IMR-90 (cell line): Measurements from ENCODE around the gene CHMP1B. TPM values are rescaled to one million over a fixed set of nuclear protein-coding genes. Genes with fewer than 3 reads are reported as not detected.

Source experiments
- ATAC-seq: fragments of 200-7000 bp; cut with Tn5 transposase; 2 replicates; pipeline ENCODE4 v1.9.1; 2020; ENCODE audit warnings: low read depth, mild to moderate bottlenecking, moderate library complexity
- BruUV-seq: library from RNA; stranded (reverse); fragments of 400-500 nt; replicated peaks from 2 replicates; lab custom pipeline; 2021; lab: Mats Ljungman, UMichigan
- CTCF ChIA-PET: fragments of 300-600 bp; formaldehyde crosslinking; extraction: SDS; loops from one replicate; lab custom pipeline; 2021; ENCODE audit warnings: antibody characterized with exemption; lab: Yijun Ruan, JAX
- POLR2A ChIA-PET: fragments of 300-600 bp; sonication (Branson Sonifier 250); formaldehyde crosslinking; loops from one replicate; lab custom pipeline; 2022; ENCODE audit warnings: antibody characterized with exemption; ENCODE audit not compliant: unreplicated experiment; lab: Charles Lee
- DNase-seq: peaks from one replicate; pipeline ENCODE4 v3.0.0; 2013
- H2AFZ ChIP-seq: replicated peaks from 2 replicates; pipeline ENCODE3; 2013; ENCODE audit warnings: low read length, mild to moderate bottlenecking; ENCODE audit not compliant: poor library complexity
- H2AK5ac ChIP-seq: 2 replicates; pipeline ENCODE4 v1.6.1; 2013; ENCODE audit warnings: low read depth, low read length, inconsistent platforms
- H2AK9ac ChIP-seq: replicated peaks from 2 replicates; pipeline ENCODE3; 2013; ENCODE audit warnings: mild to moderate bottlenecking, low read depth, low read length, moderate library complexity; ENCODE audit not compliant: poor library complexity
- H2BK120ac ChIP-seq: 2 replicates; pipeline ENCODE4 v1.6.1; 2013; ENCODE audit warnings: low read depth, low read length, inconsistent platforms
- H2BK15ac ChIP-seq: 3 replicates; pipeline ENCODE4 v1.6.1; 2013; ENCODE audit warnings: low read depth, low read length, inconsistent platforms
- H2BK20ac ChIP-seq: 2 replicates; pipeline ENCODE4 v1.6.1; 2013; ENCODE audit warnings: low read depth, mild to moderate bottlenecking, inconsistent platforms, low read length, moderate library complexity
- H2BK5ac ChIP-seq: 2 replicates; pipeline ENCODE4 v1.6.1; 2013; ENCODE audit warnings: mild to moderate bottlenecking, low read depth, low read length, inconsistent platforms; ENCODE audit not compliant: poor library complexity, severe bottlenecking
- H3K14ac ChIP-seq: replicated peaks from 2 replicates; pipeline ENCODE4 v1.6.1; 2013; ENCODE audit warnings: low read depth, low read length, inconsistent platforms
- H3K18ac ChIP-seq: 2 replicates; pipeline ENCODE4 v1.6.1; 2013; ENCODE audit warnings: low read depth, low read length, control low read depth
- H3K23ac ChIP-seq: 2 replicates; pipeline ENCODE4 v1.6.1; 2013; ENCODE audit warnings: low read depth, low read length, inconsistent platforms
- H3K27ac ChIP-seq: 2 replicates; pipeline ENCODE4 v1.5.1; 2013; ENCODE audit warnings: mild to moderate bottlenecking, control low read depth, low read length; ENCODE audit not compliant: insufficient read depth
- H3K27me3 ChIP-seq: 2 replicates; pipeline ENCODE4 v1.6.1; 2013; ENCODE audit warnings: low read length; ENCODE audit not compliant: control insufficient read depth, insufficient read depth
- H3K36me3 ChIP-seq: 2 replicates; pipeline ENCODE4 v1.6.1; 2013; ENCODE audit warnings: low read length, mixed read lengths; ENCODE audit not compliant: control insufficient read depth, insufficient read depth
- H3K4ac ChIP-seq: 2 replicates; pipeline ENCODE4 v1.6.1; 2013; ENCODE audit warnings: low read depth, low read length, inconsistent platforms
- H3K4me1 ChIP-seq: 2 replicates; pipeline ENCODE4 v1.6.1; 2013; ENCODE audit warnings: low read length, mixed read lengths; ENCODE audit not compliant: control insufficient read depth, insufficient read depth
- H3K4me2 ChIP-seq: 2 replicates; pipeline ENCODE4 v1.6.1; 2013; ENCODE audit warnings: low read depth, mild to moderate bottlenecking, control low read depth, low read length, moderate library complexity
- H3K4me3 ChIP-seq: 2 replicates; pipeline ENCODE4 v1.5.1; 2013; ENCODE audit warnings: low read depth, mild to moderate bottlenecking, control low read depth, low read length, moderate library complexity; ENCODE audit not compliant: insufficient read depth
- H3K56ac ChIP-seq: 2 replicates; pipeline ENCODE4 v1.6.1; 2013; ENCODE audit warnings: low read length, inconsistent platforms; ENCODE audit not compliant: insufficient read depth; ENCODE audit errors: extremely low read depth
- H3K79me1 ChIP-seq, 2 experiments: 2 replicates each; pipeline ENCODE4 v1.6.1; 2013; ENCODE audit warnings: low read length in 2 of 2, inconsistent platforms in 1 of 2, low read depth in 1 of 2
- H3K9ac ChIP-seq: 2 replicates; pipeline ENCODE4 v1.6.1; 2013; ENCODE audit warnings: low read depth, low read length, control low read depth
- H3K9me1 ChIP-seq: 2 replicates; pipeline ENCODE4 v1.6.1; 2013; ENCODE audit warnings: low read length, inconsistent platforms; ENCODE audit not compliant: insufficient read depth
- H3K9me3 ChIP-seq: 2 replicates; pipeline ENCODE4 v1.6.1; 2013; ENCODE audit warnings: low read length; ENCODE audit not compliant: control insufficient read depth, insufficient read depth
- H4K20me1 ChIP-seq: 2 replicates; pipeline ENCODE4 v1.6.1; 2013; ENCODE audit warnings: low read length, inconsistent platforms; ENCODE audit not compliant: insufficient read depth
- H4K5ac ChIP-seq: 2 replicates; pipeline ENCODE4 v1.6.1; 2013; ENCODE audit warnings: mild to moderate bottlenecking, low read depth, low read length, control low read depth
- H4K8ac ChIP-seq, 2 experiments: 2 replicates each; pipeline ENCODE4 v1.6.1; 2013; ENCODE audit warnings: low read depth in 2 of 2, low read length in 2 of 2, control low read depth in 1 of 2, inconsistent platforms in 1 of 2
- H4K91ac ChIP-seq: 2 replicates; pipeline ENCODE4 v1.6.1; 2013; ENCODE audit warnings: low read depth, low read length, inconsistent platforms; ENCODE audit not compliant: insufficient read depth
- BHLHE40 ChIP-seq: fragments of 150-350 bp; IDR thresholded peaks from 2 replicates; pipeline ENCODE4 v1.6.1; 2016; ENCODE audit warnings: mild to moderate bottlenecking, low read depth, low read length
- CEBPB ChIP-seq: IDR thresholded peaks from 2 replicates; pipeline ENCODE4 v1.6.1; 2012; ENCODE audit warnings: low read depth, low read length, improper control_type of control experiment
- CHD1 ChIP-seq: IDR thresholded peaks from 2 replicates; pipeline ENCODE4 v1.6.1; 2012; ENCODE audit warnings: low read depth, low read length, improper control_type of control experiment
- CTCF ChIP-seq: conservative IDR thresholded peaks from 2 replicates; pipeline ENCODE4 v1.5.1; 2012; ENCODE audit warnings: mild to moderate bottlenecking, low read depth, low read length, improper control_type of control experiment
- ELK1 ChIP-seq: fragments of 150-350 bp; IDR thresholded peaks from 2 replicates; pipeline ENCODE4 v1.6.1; 2016; ENCODE audit warnings: low read depth, mild to moderate bottlenecking, low read length, moderate library complexity, borderline replicate concordance
- FOS ChIP-seq: fragments of 150-350 bp; IDR thresholded peaks from 2 replicates; pipeline ENCODE4 v1.6.1; 2016; ENCODE audit warnings: low read depth, low read length
- MAFK ChIP-seq: IDR thresholded peaks from 2 replicates; pipeline ENCODE4 v1.6.1; 2012; ENCODE audit warnings: low read depth, low read length, improper control_type of control experiment
- MAZ ChIP-seq: IDR thresholded peaks from 2 replicates; pipeline ENCODE4 v1.6.1; 2012; ENCODE audit warnings: low read depth, mild to moderate bottlenecking, low read length, improper control_type of control experiment, moderate library complexity, borderline replicate concordance
- MXI1 ChIP-seq: IDR thresholded peaks from 2 replicates; pipeline ENCODE4 v1.6.1; 2012; ENCODE audit warnings: low read depth, mild to moderate bottlenecking, low read length, moderate library complexity, borderline replicate concordance
- NFE2L2 ChIP-seq: fragments of 150-350 bp; IDR thresholded peaks from 2 replicates; pipeline ENCODE4 v1.6.1; 2016; ENCODE audit warnings: low read depth, mild to moderate bottlenecking, low read length
- POLR2A ChIP-seq: IDR thresholded peaks from 2 replicates; pipeline ENCODE4 v1.6.1; 2012; ENCODE audit warnings: mild to moderate bottlenecking, low read depth, low read length
- RAD21 ChIP-seq: IDR thresholded peaks from 2 replicates; pipeline ENCODE4 v1.6.1; 2012; ENCODE audit warnings: low read length, improper control_type of control experiment
- RCOR1 ChIP-seq: IDR thresholded peaks from 2 replicates; pipeline ENCODE4 v1.6.1; 2012; ENCODE audit warnings: mild to moderate bottlenecking, low read length, improper control_type of control experiment; ENCODE audit not compliant: insufficient replicate concordance
- RFX5 ChIP-seq: IDR thresholded peaks from 2 replicates; pipeline ENCODE4 v1.8.0; 2012; ENCODE audit warnings: low read depth, mild to moderate bottlenecking, low read length, moderate library complexity
- SMC3 ChIP-seq: fragments of 150-350 bp; IDR thresholded peaks from 2 replicates; pipeline ENCODE4 v1.6.1; 2016; ENCODE audit warnings: low read depth, mild to moderate bottlenecking, antibody characterized with exemption, low read length, moderate library complexity
- WGBS, 2 experiments: methylation state at CpG; one replicate each; pipeline versions ENCODE4 v1.1.5 to v1.1.7; 2013; ENCODE audit warnings: missing lambda C conversion rate in 2 of 2; ENCODE audit not compliant: insufficient read length in 1 of 2; ENCODE audit errors: extremely low coverage in 2 of 2; 5-methylcytosine and 5-hydroxymethylcytosine counted together
- dilution Hi-C: fragments of 300-500 bp; cut with HindIII; formaldehyde crosslinking; loops from one replicate; pipeline ENCODE4 v1.14.3; 2018; ENCODE audit warnings: low sequenced_read_pairs; ENCODE audit not compliant: unreplicated experiment
- in situ Hi-C: fragments of 300-500 bp; cut with MboI; formaldehyde crosslinking; loops from 3 replicates; pipeline ENCODE4 v1.14.3; 2019; ENCODE audit warnings: low sequenced_read_pairs, inconsistent platforms, mixed read lengths
- intact Hi-C: fragments of 100-400 bp; cut with micrococcal nuclease; formaldehyde crosslinking; loops from 2 replicates; pipeline ENCODE4 v1.10.0; 2022
- polyA plus RNA-seq, 3 experiments: library from polyadenylated mRNA; depleted of rRNA; stranded (reverse); fragments of >200 nt; gene quantifications; 2 replicates each; pipeline ENCODE4 v1.2.3, GENCODE V29; 2012; ENCODE audit warnings: low replicate concordance in 1 of 3
- total RNA-seq: library from RNA; depleted of rRNA; stranded (reverse); fragments of >200 nt; gene quantifications from 2 replicates; pipeline ENCODE4 v1.2.3, GENCODE V29; 2012

Gene CHMP1B
- total and polyA plus RNA-seq, 2 of the 4 experiments (the other 2 are of a cell fraction) = 21.1 to 39.4 TPM

- TF ChIP-seq MAZ (no peak), POLR2A (no peak), RCOR1 (no peak), RAD21 (no peak), RFX5 (no peak), ELK1 (no peak), FOS (no peak), CHD1 (no peak), MXI1 (no peak), NFE2L2 (no peak), BHLHE40 (no peak), SMC3 (no peak), CEBPB (no peak), MAFK (no peak), CTCF (no peak)
- intact Hi-C loops = no loop called here
- POLR2A ChIA-PET = no interaction called here
Measured at GRCh38 chr18:11871501-11871900, 20.3 kb downstream of the CHMP1B start.

More at GRCh38 chr18:11871501-11871900, 20.3 kb downstream of the CHMP1B start:
- Histone ChIP-seq H3K27me3 (no peaks in the 10 kb centered on the region), H2AFZ (no peak overlapping the region), H3K9ac (no peak overlapping the region), H2BK15ac (no peak overlapping the region), H3K36me3 (no peaks in the 10 kb centered on the region), H2BK120ac (no peak overlapping the region), H3K4me3 (no peak overlapping the region), H3K4me2 (no peak overlapping the region), H3K9me1 (no peaks in the 10 kb centered on the region), H4K8ac (no peak overlapping the region), H3K14ac (no peak overlapping the region), H3K56ac (no peak overlapping the region), H3K18ac (no peak overlapping the region), H2BK20ac (no peak overlapping the region), H4K5ac (no peak overlapping the region), H3K4ac (no peak overlapping the region), H2BK5ac (no peak overlapping the region), H3K9me3 (no peaks in the 10 kb centered on the region), H3K23ac (no peak overlapping the region), H4K91ac (no peak overlapping the region), H3K4me1 (no peaks in the 10 kb centered on the region), H4K20me1 (no peaks in the 10 kb centered on the region), H2AK9ac (no peak overlapping the region), H3K79me1 (no peaks in the 10 kb centered on the region), H2AK5ac (no peak overlapping the region), H3K27ac (no peak overlapping the region)
- DNase-seq (no peak), ATAC-seq (no peak)
- no CpG with 5 or more reads among the region's 5 CpGs for WGBS, 2 experiments
- BruUV-seq = no TSS peak
- in situ Hi-C loops (no loop called here), dilution Hi-C loops (no loop called here)
- CTCF ChIA-PET = interaction anchor here (1.1 kb wide), 1 partner anchor 21 kb away, joined by 3 read pairs; the partner anchor contains the start of gene CHMP1B
